Activated CD8-positive, alpha-beta memory T cell treated with anti-CD3 and anti-CD28 coated beads, Interleukin-2, amount 50 U/mL, for 24 hours (primary cell): ENCODE data around the gene FOXJ1.

Experiments
- DNase-seq: peaks from one replicate; pipeline ENCODE4 v3.0.0-alpha.2; 2020; ENCODE audit errors: extremely low read depth

The FOXJ1 gene

GRCh38 chr17:76091526-76092286 is 49.3 kb downstream of the FOXJ1 start:
- DNase-seq: no peak

- DNase-seq: no peak
Observed at GRCh38 chr17:76090517-76091129, 50.4 kb downstream of the FOXJ1 start.

DNA sequence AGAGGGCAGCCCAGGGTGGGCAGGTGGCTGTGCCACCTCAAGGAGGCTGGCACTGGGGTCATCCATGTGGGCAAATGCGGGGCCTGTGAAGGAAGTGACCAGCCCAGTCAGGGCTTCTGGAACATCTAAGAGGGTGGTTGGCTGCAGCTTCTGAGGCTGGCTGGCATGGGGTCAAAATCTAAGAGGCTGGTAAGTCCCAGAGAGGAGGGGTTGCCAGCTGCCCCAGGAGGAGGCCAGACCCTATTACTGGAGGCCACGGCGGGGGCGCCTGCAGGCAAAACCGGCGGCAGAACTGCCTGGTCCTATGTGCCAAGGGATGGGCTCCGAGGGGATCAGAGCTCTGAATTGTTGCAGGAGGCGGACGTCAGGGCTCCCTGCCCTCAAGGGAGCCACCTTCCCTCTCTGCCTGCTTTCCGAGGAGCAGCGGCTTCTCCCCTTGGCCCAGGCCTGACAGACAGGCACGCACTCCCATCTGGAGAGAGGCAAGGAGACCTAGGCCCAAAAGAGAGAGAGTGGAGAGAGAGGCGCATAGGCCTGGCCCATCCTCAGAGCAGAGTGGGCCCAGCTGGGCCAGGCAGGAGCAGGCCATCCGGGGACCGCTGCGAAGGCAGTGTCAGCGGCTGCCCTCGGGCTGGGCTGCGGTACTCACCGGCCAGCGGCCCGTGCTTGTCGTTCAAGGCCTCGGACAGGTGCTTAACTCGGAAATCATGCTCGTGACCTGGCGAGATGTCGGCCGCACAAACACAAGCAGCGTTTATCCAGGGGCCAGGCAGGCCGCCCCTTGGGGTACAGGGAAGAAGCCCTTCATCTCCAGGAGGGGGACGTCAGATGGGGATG is 51.1 kb downstream of the FOXJ1 start:
- no peak for DNase-seq

GRCh38 chr17:76088868-76089576 is 52.0 kb downstream of the FOXJ1 start:
- no peak for DNase-seq

- DNase-seq: no peak
Observed at GRCh38 chr17:76088041-76088867, 52.8 kb downstream of the FOXJ1 start.

DNA sequence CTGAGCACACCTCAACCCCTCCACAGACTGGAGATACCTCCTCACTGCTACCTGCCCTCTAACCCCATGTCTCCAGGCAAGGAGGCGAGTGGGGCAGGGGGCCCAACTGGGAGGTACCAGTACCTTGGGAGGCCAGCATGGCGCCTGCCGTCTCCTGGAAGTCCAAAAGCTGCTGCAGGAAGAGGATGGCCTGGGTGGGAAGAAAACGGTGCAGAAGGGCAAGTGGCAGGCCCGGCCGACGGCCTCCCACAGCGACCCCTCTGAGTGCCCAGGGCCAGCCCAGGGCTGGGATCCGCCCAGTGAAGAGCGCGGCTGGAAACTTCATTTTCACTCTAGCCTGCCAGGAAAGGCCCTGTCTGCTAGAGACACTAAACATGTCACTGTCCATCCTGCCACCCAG is 53.5 kb downstream of the FOXJ1 start:
- no peak for DNase-seq

- no peak for DNase-seq
Observed at GRCh38 chr17:76086384-76086783, 54.7 kb downstream of the FOXJ1 start.
